Mesangial cell (primary cell): Measurements from ENCODE around the gene BET1L. TPM values are rescaled to one million over a fixed set of nuclear protein-coding genes. Genes with fewer than 3 reads are reported as not detected.

Source experiments
- total RNA-seq: library from RNA; depleted of rRNA; stranded (reverse); fragments of >200 nt; gene quantifications from 2 replicates; pipeline ENCODE4 v1.2.3, GENCODE V29; 2015

Gene BET1L, protein sequence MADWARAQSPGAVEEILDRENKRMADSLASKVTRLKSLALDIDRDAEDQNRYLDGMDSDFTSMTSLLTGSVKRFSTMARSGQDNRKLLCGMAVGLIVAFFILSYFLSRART
- total RNA-seq: 19.2 and 28.1 TPM in 2 replicates

DNA sequence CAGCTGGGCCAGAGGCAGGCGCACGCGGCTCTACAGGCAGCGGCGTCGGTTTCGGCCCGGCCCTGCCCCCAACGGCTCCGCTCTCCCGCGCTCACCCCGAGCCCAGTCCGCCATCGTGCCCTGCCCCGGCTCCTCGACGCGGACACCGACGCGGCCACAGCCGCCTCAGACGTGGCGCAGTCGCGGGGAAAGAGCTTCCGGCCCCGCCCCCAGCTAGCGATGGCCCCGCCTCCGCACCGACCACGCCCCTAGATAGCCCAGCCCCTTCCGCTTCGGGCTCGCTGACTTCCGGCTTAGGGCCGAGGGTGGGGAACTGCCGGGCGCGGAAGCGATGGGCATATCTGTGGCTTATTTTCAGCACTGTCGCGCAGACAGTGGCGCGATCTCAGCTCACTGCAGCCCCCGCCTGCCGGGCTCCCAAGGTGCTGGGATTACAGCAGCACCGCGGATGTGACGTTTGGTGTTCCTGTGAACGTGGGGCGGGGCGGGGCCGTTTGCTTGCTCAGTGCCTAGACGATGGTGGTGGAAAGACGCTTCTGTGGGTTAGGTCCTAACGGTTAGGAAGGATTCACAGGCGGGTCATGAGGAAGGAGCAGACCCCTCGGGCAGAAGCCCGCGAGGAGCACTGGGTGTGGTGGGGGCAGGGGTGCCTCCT lies at the start of gene BET1L, which contains the start of gene RIC8A:
TSS of gene BET1L (minus strand) at position 192 of the 655 bp plus-strand sequence. CDS start at position 114, 78 bp downstream.
TSS of gene RIC8A (plus strand) at position 501 of the 655 bp plus-strand sequence. CDS start 1,147 bp downstream, outside the sequence.

DNA sequence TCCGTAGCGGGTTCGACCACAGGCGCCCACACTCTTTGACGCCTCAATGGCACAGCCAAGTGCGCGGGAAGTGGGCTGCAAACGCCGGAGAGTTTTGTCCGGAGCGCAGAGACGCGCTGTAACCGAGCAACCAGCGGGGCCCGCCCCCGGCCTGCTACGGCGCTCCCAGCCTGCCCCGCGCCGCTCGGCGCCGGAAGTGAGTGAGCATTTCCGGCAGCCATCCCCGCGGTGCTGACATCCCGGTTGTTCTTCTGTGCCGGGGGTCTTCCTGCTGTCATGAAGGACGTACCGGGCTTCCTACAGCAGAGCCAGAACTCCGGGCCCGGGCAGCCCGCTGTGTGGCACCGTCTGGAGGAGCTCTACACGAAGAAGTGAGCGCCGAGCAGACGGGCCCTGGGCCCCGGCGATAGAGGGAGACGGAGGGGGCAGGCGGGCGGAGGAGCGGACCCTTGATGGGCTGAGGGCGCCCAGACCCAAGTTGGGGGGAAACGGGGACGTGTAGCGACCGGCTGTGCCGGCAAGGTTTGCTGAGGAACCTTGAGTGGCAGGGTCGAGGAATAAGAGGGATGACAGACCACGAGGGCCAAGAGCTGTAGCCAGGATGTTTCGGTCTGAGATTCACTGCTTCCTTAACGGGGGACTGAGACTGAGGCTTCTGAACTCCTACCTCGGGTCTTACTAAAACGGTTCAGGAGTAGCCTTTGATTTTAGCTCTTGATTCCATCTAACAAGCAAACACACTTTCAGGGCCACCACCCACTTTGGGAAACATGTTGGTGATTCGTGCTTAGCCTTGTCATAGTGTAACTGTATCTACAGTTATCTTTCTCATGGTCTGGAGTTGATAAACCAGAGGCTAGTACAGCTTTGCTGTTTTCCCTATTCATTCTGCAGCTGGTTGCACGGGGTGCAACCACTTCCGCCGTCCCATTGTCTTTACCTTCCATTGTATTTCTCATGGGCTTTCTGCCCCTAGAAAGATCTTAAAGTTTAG lies 29.9 kb upstream of the BET1L start, which contains the start of gene PSMD13:
TSS of gene PSMD13 (plus strand) at position 203 of the 994 bp plus-strand sequence. CDS start at position 277, 74 bp downstream.

GRCh38 chr11:235997-236773 lies 29.0 kb upstream of the BET1L start, which contains the start of gene SIRT3:
TSS of gene SIRT3 (minus strand) at chr11:236342. CDS start at chr11:236328, 14 bp downstream.

DNA sequence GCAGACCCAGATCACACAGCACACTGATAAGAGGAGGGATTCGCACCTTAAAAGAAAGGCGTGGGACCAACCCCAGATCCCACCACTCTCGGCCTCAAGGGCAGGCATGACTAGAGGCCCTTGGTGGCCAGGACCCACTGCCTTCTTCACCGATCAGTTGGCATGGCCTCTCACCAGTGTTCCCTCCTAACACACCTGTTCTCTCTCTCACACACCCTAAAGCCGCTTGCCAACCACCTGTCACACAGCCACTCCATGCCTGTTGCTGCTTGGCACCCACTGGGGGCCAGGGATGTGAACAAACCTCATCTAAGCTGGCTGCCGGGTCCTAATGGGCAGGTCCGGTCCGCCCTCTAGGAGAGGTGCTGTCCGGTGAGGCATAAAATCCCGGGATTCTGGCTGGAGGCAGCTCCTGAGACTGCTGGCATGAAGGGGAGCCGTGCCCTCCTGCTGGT lies 14.5 kb downstream of the BET1L start, which contains the start of gene SCGB1C1:
TSS of gene SCGB1C1 (plus strand) at position 405 of the 455 bp plus-strand sequence. CDS start at position 427, 22 bp downstream.

Other genes starting within 250 kb of the BET1L start
- 1.9 TPM in 1 of 2 replicates, not detected in the other for gene SCGB1C1, start 14.3 kb downstream of the BET1L start, total RNA-seq
- 126 and 147 TPM in 2 replicates for gene RIC8A, start 309 bp upstream of the BET1L start, total RNA-seq
- 8.0 and 27.6 TPM in 2 replicates for gene SIRT3, start 28.9 kb upstream of the BET1L start, total RNA-seq
- gene PSMD13, start 29.6 kb upstream of the BET1L start, total RNA-seq: 72.1 and 147 TPM in 2 replicates
- gene NLRP6, start 71.0 kb upstream of the BET1L start, total RNA-seq: not detected in 2 replicates
- gene PGGHG, start 81.7 kb upstream of the BET1L start, total RNA-seq: 6.5 and 14.6 TPM in 2 replicates
- not detected in 2 replicates for gene IFITM5, start 92.1 kb upstream of the BET1L start, total RNA-seq
- 141 and 628 TPM in 2 replicates for gene IFITM2, start 100.4 kb upstream of the BET1L start, total RNA-seq
- 12.9 and 305 TPM in 2 replicates for gene IFITM1, start 106.6 kb upstream of the BET1L start, total RNA-seq
- 159 and 737 TPM in 2 replicates for gene IFITM3, start 113.5 kb upstream of the BET1L start, total RNA-seq
- 13.9 and 21.6 TPM in 2 replicates for gene B4GALNT4, start 162.1 kb upstream of the BET1L start, total RNA-seq
- gene PKP3, start 186.8 kb upstream of the BET1L start, total RNA-seq: 3.3 and 8.2 TPM in 2 replicates
- 48.6 and 96.8 TPM in 2 replicates for gene SIGIRR, start 207.6 kb upstream of the BET1L start, total RNA-seq
- 3.1 and 15.8 TPM in 2 replicates for gene ANO9, start 234.6 kb upstream of the BET1L start, total RNA-seq
- 46.6 and 69.7 TPM in 2 replicates for gene PTDSS2, start 242.9 kb upstream of the BET1L start, total RNA-seq